GM23248 (cell line): ENCODE measurements around the gene PRKCA. TPM values are rescaled to one million over a fixed set of nuclear protein-coding genes. Genes with fewer than 3 reads are reported as not detected.
A peak's percentile ranks its signal among the peaks of the same experiment; 100 is the strongest.
"Not testable (repeated sequence)": the region's sequence is repeated elsewhere in the genome, so short reads cannot be mapped to it uniquely, and the experiment has no call there.

ENCODE experiments used
- DNase-seq: peaks from one replicate; pipeline ENCODE4 v3.0.0-alpha.2; 2015
- H2AFZ ChIP-seq: fragments of 200-600 bp; sonication (generic); 2 replicates; pipeline ENCODE4 v1.6.1; 2016; ENCODE audit warnings: antibody characterized with exemption
- H3F3A ChIP-seq: fragments of 200-600 bp; sonication (generic); 2 replicates; pipeline ENCODE4 v1.6.1; 2016; ENCODE audit warnings: mild to moderate bottlenecking, antibody characterized with exemption, mixed run types; ENCODE audit not compliant: insufficient read depth
- H3K27ac ChIP-seq: fragments of 200-600 bp; sonication (generic); 2 replicates; pipeline ENCODE4 v1.5.1; 2016; ENCODE audit warnings: mild to moderate bottlenecking
- H3K27me3 ChIP-seq: fragments of 200-600 bp; sonication (generic); replicated peaks from 2 replicates; pipeline ENCODE4 v1.6.1; 2016; ENCODE audit warnings: mild to moderate bottlenecking; ENCODE audit not compliant: insufficient read depth
- H3K36me3 ChIP-seq: fragments of 200-600 bp; sonication (generic); 2 replicates; pipeline ENCODE4 v1.6.1; 2016; ENCODE audit warnings: low read depth, mild to moderate bottlenecking
- H3K4me1 ChIP-seq: fragments of 200-600 bp; sonication (generic); 2 replicates; pipeline ENCODE4 v1.6.1; 2016; ENCODE audit warnings: mild to moderate bottlenecking; ENCODE audit not compliant: insufficient read depth
- H3K4me2 ChIP-seq: fragments of 200-600 bp; sonication (generic); one replicate; pipeline ENCODE4 v1.6.1; 2016; ENCODE audit warnings: mild to moderate bottlenecking; ENCODE audit not compliant: unreplicated experiment
- H3K4me3 ChIP-seq: fragments of 200-600 bp; sonication (generic); 2 replicates; pipeline ENCODE4 v1.5.1; 2016; ENCODE audit warnings: mild to moderate bottlenecking
- H3K79me2 ChIP-seq: fragments of 200-600 bp; sonication (generic); 2 replicates; pipeline ENCODE4 v1.6.1; 2016; ENCODE audit warnings: mild to moderate bottlenecking; ENCODE audit not compliant: insufficient read depth
- H3K9ac ChIP-seq: fragments of 200-600 bp; sonication (generic); 2 replicates; pipeline ENCODE4 v1.6.1; 2016; ENCODE audit warnings: mild to moderate bottlenecking
- H3K9me2 ChIP-seq: fragments of 200-600 bp; sonication (generic); 2 replicates; pipeline ENCODE4 v1.6.1; 2016; ENCODE audit warnings: mixed run types, mild to moderate bottlenecking, moderate library complexity; ENCODE audit not compliant: insufficient read depth
- H3K9me3 ChIP-seq: fragments of 200-600 bp; sonication (generic); one replicate; pipeline ENCODE4 v1.6.1; 2017; ENCODE audit warnings: low read depth
- H4K20me1 ChIP-seq: fragments of 200-600 bp; sonication (generic); 2 replicates; pipeline ENCODE4 v1.6.0; 2016; ENCODE audit not compliant: insufficient read depth
- EZH2 ChIP-seq: fragments of 200-600 bp; sonication (generic); IDR thresholded peaks from 2 replicates; pipeline ENCODE4 v1.6.1; 2018; ENCODE audit warnings: antibody characterized with exemption, mild to moderate bottlenecking; ENCODE audit not compliant: insufficient read depth, poor library complexity, severe bottlenecking
- EZH2phosphoT487 ChIP-seq: fragments of 200-600 bp; sonication (generic); IDR thresholded peaks from 2 replicates; pipeline ENCODE4 v1.6.1; 2018; ENCODE audit warnings: antibody characterized with exemption, moderate library complexity, mild to moderate bottlenecking, low read depth; ENCODE audit not compliant: insufficient read depth
- WGBS, 2 experiments: methylation state at CpG; one replicate each; pipeline ENCODE4 v1.1.6; 2015 to 2017; ENCODE audit warnings: low lambda C conversion rate in 2 of 2, low coverage in 1 of 2; ENCODE audit errors: missing lambda C conversion rate in 2 of 2; 5-methylcytosine and 5-hydroxymethylcytosine counted together
- in situ Hi-C: fragments of 300-500 bp; cut with MboI; formaldehyde crosslinking; loops from 2 replicates; pipeline ENCODE4 v1.15.0; 2020
- polyA plus RNA-seq: library from polyadenylated mRNA; unstranded; fragments of >200 nt; fragmentation: Nextera tagmentation; extraction: Ambion mirVana; gene quantifications from 2 replicates; pipeline ENCODE4 v1.2.1, GENCODE V29; 2016
- total RNA-seq: library from RNA; depleted of rRNA; stranded (reverse); fragments of >200 nt; shearing (Covaris generic); gene quantifications from 2 replicates; pipeline ENCODE4 v1.2.3, GENCODE V29; 2014

Gene PRKCA
- total and polyA plus RNA-seq, 2 experiments from 2014 or later, result 17.3 to 28.5 TPM

DNA sequence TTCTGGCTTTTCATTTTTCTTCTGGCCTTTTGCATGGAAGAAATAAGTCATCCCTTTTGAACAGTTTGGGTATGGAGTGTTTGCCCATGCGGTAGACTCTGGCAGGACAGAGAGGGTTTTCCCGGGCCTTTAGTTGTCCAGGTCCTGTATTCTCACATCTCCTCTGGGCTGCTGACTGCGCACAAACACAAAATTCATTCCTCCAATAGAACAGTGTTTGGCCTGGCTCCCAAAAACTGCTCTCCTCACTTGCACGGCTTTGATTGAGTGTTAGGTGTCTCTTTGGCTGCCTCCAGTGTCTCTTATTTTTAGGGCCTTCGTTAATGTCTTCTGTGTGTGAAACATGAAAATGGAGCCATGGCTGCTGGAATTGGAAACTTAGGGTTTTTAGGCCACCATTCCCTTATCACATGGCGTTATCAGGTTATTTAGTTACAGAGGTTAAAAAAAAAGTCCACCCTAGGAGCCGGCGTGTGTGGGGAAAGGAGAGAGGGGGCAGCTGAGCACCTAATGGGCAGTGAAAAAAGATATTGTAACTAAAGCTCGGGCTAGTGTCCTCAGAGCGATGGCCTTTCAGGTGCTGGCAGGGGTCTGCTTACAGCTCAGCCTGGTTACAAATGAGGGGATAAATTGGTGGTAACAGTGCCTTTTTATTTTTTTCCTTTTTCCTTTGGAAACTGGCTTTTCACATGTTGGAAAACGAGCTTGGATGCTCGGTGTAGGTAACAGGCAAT lies 47.3 kb downstream of the PRKCA start:
- H3K36me3 ChIP-seq, result no peaks in the 10 kb centered on the region
- peaks cover 100% of the 10 kb centered on the region for H3K79me2 ChIP-seq
- peaks cover 33% of the 10 kb centered on the region for H3K4me1 ChIP-seq
- H3K27ac ChIP-seq, result no peak overlapping the region
- H3K9ac ChIP-seq, result no peak overlapping the region
- H3K9me2 ChIP-seq, result no peaks in the 10 kb centered on the region
- no peak overlapping the region for H3K4me2 ChIP-seq
- no peaks in the 10 kb centered on the region for H3K9me3 ChIP-seq
- H4K20me1 ChIP-seq, result peaks cover 12% of the 10 kb centered on the region; the same call in 1 of the 2 replicates
- no peak overlapping the region for H2AFZ ChIP-seq
- no peaks in the 10 kb centered on the region for H3K27me3 ChIP-seq
- H3F3A ChIP-seq, result peaks cover 33% of the 10 kb centered on the region
- in situ Hi-C loops, result no loop called here
- 81 to 82% methylated on average over 12 of the region's 12 CpGs for WGBS, 2 experiments
- H3K4me3 ChIP-seq, result no peak overlapping the region
- TF ChIP-seq EZH2phosphoT487 (no peak), EZH2 (no peak)
- peak; percentile 12 for DNase-seq

DNA sequence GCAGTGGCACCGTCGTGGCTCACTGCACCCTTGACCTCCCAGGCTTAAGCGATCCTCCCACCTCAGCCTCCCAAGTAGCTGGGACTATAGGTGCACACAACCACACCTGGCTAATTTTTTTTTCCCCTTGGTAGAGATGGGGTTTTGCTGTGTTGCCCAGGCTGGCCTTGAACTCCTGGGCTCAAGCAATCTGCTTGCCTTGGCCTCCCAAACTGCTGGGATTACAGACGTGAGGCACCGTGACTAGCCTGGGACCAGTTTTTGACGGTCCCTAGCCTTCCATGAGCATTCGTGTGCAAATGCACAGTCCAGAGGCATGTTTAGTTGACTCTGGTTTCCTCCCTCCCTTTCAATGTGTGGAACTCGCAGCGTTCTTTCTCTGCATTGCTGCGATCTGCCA lies 48.2 kb downstream of the PRKCA start:
- in situ Hi-C loops, H3K4me3 ChIP-seq, H3K4me2 ChIP-seq, H2AFZ ChIP-seq, H3K27me3 ChIP-seq, DNase-seq, H3K36me3 ChIP-seq, H3K9ac ChIP-seq, H3K27ac ChIP-seq, H3K9me3 ChIP-seq, H3K9me2 ChIP-seq: not testable (repeated sequence)
- H4K20me1 ChIP-seq, result peaks cover 13% of the 10 kb centered on the region; the same call in 1 of the 2 replicates
- H3K4me1 ChIP-seq, result peaks cover 42% of the 10 kb centered on the region
- peaks cover 42% of the 10 kb centered on the region for H3F3A ChIP-seq
- H3K79me2 ChIP-seq, result peaks cover 100% of the 10 kb centered on the region
- 95 to 98% methylated on average over 10 of the region's 10 CpGs for WGBS, 2 experiments

DNA sequence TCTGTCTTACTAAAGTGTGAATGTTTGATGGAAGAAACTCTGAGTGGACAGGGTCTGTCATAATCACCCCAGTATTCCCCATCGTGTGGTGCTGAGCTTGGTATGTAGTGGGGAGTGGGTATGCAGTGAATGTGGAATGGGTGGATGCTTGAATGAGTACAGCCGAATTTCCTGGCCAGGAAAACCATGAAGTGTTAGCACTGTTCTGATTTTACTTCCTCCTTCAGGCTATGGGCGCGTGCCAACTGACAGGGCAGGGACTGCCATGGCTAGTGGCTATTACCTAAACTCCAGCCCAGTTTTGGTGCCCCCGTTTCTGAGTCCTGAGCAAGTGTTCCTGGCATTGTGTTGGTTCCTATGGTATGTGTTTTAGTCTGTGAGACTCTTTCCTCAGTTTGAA lies 48.6 kb downstream of the PRKCA start:
- Histone ChIP-seq H3K9me2 (no peaks in the 10 kb centered on the region), H4K20me1 (peaks cover 13% of the 10 kb centered on the region; the same call in 1 of the 2 replicates), H3K4me3 (no peak overlapping the region), H3F3A (peaks cover 47% of the 10 kb centered on the region), H3K36me3 (no peaks in the 10 kb centered on the region), H3K27ac (no peak overlapping the region), H3K9me3 (no peaks in the 10 kb centered on the region), H3K27me3 (no peaks in the 10 kb centered on the region), H3K4me2 (no peak overlapping the region), H3K9ac (no peak overlapping the region), H2AFZ (no peak overlapping the region), H3K79me2 (peaks cover 98% of the 10 kb centered on the region), H3K4me1 (peaks cover 46% of the 10 kb centered on the region)
- TF ChIP-seq EZH2phosphoT487 (no peak), EZH2 (no peak)
- DNase-seq, result no peak
- in situ Hi-C loops, result no loop called here
- WGBS, 2 experiments, result 89 to 92% methylated on average over 5 of the region's 5 CpGs

DNA sequence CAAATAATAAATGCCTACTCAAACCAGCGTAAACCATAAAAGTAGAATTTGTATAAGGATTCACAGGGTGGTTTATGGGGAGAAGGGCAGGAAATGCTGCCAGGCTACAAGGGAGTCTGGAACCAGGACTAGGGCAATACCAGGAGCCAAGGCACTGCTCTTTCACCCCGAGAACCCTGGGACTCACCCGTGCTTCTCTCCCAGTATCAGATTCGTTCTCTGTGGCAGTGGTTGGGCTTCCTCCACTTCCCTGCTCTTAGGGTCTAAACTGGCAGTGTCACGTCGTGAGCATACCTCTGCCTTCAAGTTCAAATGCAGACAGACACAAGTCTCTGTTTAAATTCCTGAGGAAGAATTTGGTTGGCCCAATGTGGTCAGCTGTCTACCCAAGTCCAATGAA lies 49.3 kb downstream of the PRKCA start:
- no peak for DNase-seq
- Histone ChIP-seq H3K9me3 (no peaks in the 10 kb centered on the region), H3K36me3 (no peaks in the 10 kb centered on the region), H3K9ac (no peak overlapping the region), H3K27me3 (no peaks in the 10 kb centered on the region), H2AFZ (no peak overlapping the region), H3K4me1 (peaks cover 50% of the 10 kb centered on the region), H3K4me2 (no peak overlapping the region), H3F3A (peaks cover 53% of the 10 kb centered on the region), H4K20me1 (peaks cover 13% of the 10 kb centered on the region; the same call in 1 of the 2 replicates), H3K79me2 (peaks cover 98% of the 10 kb centered on the region), H3K4me3 (no peak overlapping the region), H3K27ac (no peak overlapping the region), H3K9me2 (no peaks in the 10 kb centered on the region)
- in situ Hi-C loops, result no loop called here
- no peak for TF ChIP-seq EZH2
- TF ChIP-seq EZH2phosphoT487, result no peak
- WGBS, 2 experiments, result 95 to 98% methylated on average over 6 of the region's 6 CpGs

DNA sequence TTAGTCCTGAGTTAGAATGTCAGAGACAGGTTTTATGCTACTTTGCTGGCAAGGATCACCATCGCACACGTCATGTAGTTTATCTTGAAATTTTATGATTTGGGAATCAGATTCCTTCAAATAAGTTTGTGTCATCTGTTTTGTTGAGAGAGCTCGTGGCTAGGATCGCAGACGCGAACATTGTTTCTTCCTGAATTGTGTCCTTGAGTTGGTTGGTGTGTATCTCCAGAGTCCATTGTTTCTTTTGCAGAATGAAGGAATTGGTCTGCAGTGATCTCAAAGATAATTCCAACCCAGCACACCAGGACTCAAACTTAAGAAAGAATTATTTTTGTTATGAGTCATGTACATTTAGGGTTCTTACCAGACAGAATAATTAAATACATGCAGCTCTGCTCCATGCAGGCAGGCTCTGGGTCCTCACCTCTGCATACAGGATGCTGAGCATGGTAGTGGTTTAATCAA lies 51.6 kb downstream of the PRKCA start:
- no peak overlapping the region for H3K4me3 ChIP-seq
- H3K36me3 ChIP-seq, result no peaks in the 10 kb centered on the region
- peak overlapping the region; percentile 65 for H3K4me2 ChIP-seq
- peaks cover 47% of the 10 kb centered on the region for H3F3A ChIP-seq
- no peaks in the 10 kb centered on the region for H3K27me3 ChIP-seq
- no peak overlapping the region for H2AFZ ChIP-seq
- H3K27ac ChIP-seq, result no peak overlapping the region
- DNase-seq, result peak; percentile 46
- H3K9ac ChIP-seq, result no peak overlapping the region
- no peak for TF ChIP-seq EZH2
- no peak for TF ChIP-seq EZH2phosphoT487
- H3K4me1 ChIP-seq, result peaks cover 53% of the 10 kb centered on the region
- in situ Hi-C loops, result no loop called here
- no peaks in the 10 kb centered on the region for H3K9me3 ChIP-seq
- H3K9me2 ChIP-seq, result no peaks in the 10 kb centered on the region
- H4K20me1 ChIP-seq, result peaks cover 13% of the 10 kb centered on the region; the same call in 1 of the 2 replicates
- peaks cover 98% of the 10 kb centered on the region for H3K79me2 ChIP-seq
- WGBS, 2 experiments, result 93 to 96% methylated on average over 6 of the region's 6 CpGs
